ENCODE results near the gene JOSD2. TPM values are rescaled to one million over a fixed set of nuclear protein-coding genes. Genes with fewer than 3 reads are reported as not detected.

JOSD2 gene
- polyA plus RNA-seq, 2 donors: 39.4 to 54.5 TPM

GRCh38 chr19:50515168-50515561 is 4.2 kb upstream of the JOSD2 start:
- Histone ChIP-seq H3K4me1 (ENCODE audit: control insufficient read depth in 2 of 2, insufficient read depth in 2 of 2, low read length in 1 of 2) (peaks cover 3 to 8% of the 10 kb centered on the region in 2 donors), H3K9me3 (ENCODE audit: control insufficient read depth in 2 of 2, insufficient read depth in 1 of 2, low read depth in 1 of 2, low read length in 1 of 2) (peaks cover 0 to 5% of the 10 kb centered on the region in 2 donors), H3K4me3 (ENCODE audit: low read depth in 1 of 2, low read length in 2 of 2) (no peak overlapping the region), H3K27ac (ENCODE audit: low read depth in 2 of 2, low read length in 1 of 2) (no peak overlapping the region), H3K36me3 (ENCODE audit: control insufficient read depth in 2 of 2, insufficient read depth in 2 of 2, low read length in 1 of 2) (no peaks in the 10 kb centered on the region), H3K27me3 (ENCODE audit: control insufficient read depth in 1 of 2, insufficient read depth in 2 of 2, low read length in 2 of 2) (no peaks in the 10 kb centered on the region)
- 72 to 74% methylated on average over 11 of the region's 11 CpGs for WGBS, 2 donors

- Histone ChIP-seq H3K4me3 (ENCODE audit: low read depth in 1 of 2, low read length in 2 of 2) (no peak overlapping the region), H3K4me1 (ENCODE audit: control insufficient read depth in 2 of 2, insufficient read depth in 2 of 2, low read length in 1 of 2) (peaks cover 3 to 11% of the 10 kb centered on the region in 2 donors), H3K9me3 (ENCODE audit: control insufficient read depth in 2 of 2, insufficient read depth in 1 of 2, low read depth in 1 of 2, low read length in 1 of 2) (peaks cover 0 to 5% of the 10 kb centered on the region in 2 donors), H3K36me3 (ENCODE audit: control insufficient read depth in 2 of 2, insufficient read depth in 2 of 2, low read length in 1 of 2) (no peaks in the 10 kb centered on the region), H3K27ac (ENCODE audit: low read depth in 2 of 2, low read length in 1 of 2) (no peak overlapping the region), H3K27me3 (ENCODE audit: control insufficient read depth in 1 of 2, insufficient read depth in 2 of 2, low read length in 2 of 2) (no peaks in the 10 kb centered on the region)
- 43 to 45% methylated on average over 35 to 38 of the region's 38 CpGs for WGBS, 2 donors
These were observed 3.6 kb upstream of the JOSD2 start for GRCh38 chr19:50514346-50515167.

- Histone ChIP-seq H3K27ac (ENCODE audit: low read depth in 2 of 2, low read length in 1 of 2) (no peak within 1 kb of the TSS), H3K4me1 (ENCODE audit: control insufficient read depth in 2 of 2, insufficient read depth in 2 of 2, low read length in 1 of 2) (peaks cover 3 to 11% of the 10 kb centered on the region in 2 donors), H3K4me3 (ENCODE audit: low read depth in 1 of 2, low read length in 2 of 2) (no peak within 1 kb of the TSS), H3K27me3 (ENCODE audit: control insufficient read depth in 1 of 2, insufficient read depth in 2 of 2, low read length in 2 of 2) (no peaks in the 10 kb centered on the region), H3K36me3 (ENCODE audit: control insufficient read depth in 2 of 2, insufficient read depth in 2 of 2, low read length in 1 of 2) (no peaks in the 10 kb centered on the region), H3K9me3 (ENCODE audit: control insufficient read depth in 2 of 2, insufficient read depth in 1 of 2, low read depth in 1 of 2, low read length in 1 of 2) (peaks cover 0 to 4% of the 10 kb centered on the region in 2 donors)
- WGBS, 2 donors: 45 to 47% methylated on average over 17 to 22 of the region's 22 CpGs
These were observed 2.9 kb upstream of the JOSD2 start, which contains the start of gene ASPDH for GRCh38 chr19:50513746-50514345. ASPDH (minus strand) TSS chr19:50513913; CDS start chr19:50513823, 90 bp downstream.

- Histone ChIP-seq H3K4me1 (ENCODE audit: control insufficient read depth in 2 of 2, insufficient read depth in 2 of 2, low read length in 1 of 2) (peaks cover 3 to 11% of the 10 kb centered on the region in 2 donors), H3K9me3 (ENCODE audit: control insufficient read depth in 2 of 2, insufficient read depth in 1 of 2, low read depth in 1 of 2, low read length in 1 of 2) (no peaks in the 10 kb centered on the region), H3K27me3 (ENCODE audit: control insufficient read depth in 1 of 2, insufficient read depth in 2 of 2, low read length in 2 of 2) (no peaks in the 10 kb centered on the region), H3K4me3 (ENCODE audit: low read depth in 1 of 2, low read length in 2 of 2) (no peak overlapping the region), H3K27ac (ENCODE audit: low read depth in 2 of 2, low read length in 1 of 2) (no peak overlapping the region), H3K36me3 (ENCODE audit: control insufficient read depth in 2 of 2, insufficient read depth in 2 of 2, low read length in 1 of 2) (no peaks in the 10 kb centered on the region)
- 46 to 54% methylated on average over 12 of the region's 12 CpGs for WGBS, 2 donors
These were observed 2.2 kb upstream of the JOSD2 start for GRCh38 chr19:50512999-50513745.

- WGBS, 2 donors: 87 to 89% methylated on average over 36 of the region's 36 CpGs
- peaks cover 3 to 7% of the 10 kb centered on the region in 2 donors for H3K4me1 ChIP-seq (ENCODE audit: control insufficient read depth in 2 of 2, insufficient read depth in 2 of 2, low read length in 1 of 2)
- no peak overlapping the region for H3K4me3 ChIP-seq (ENCODE audit: low read depth in 1 of 2, low read length in 2 of 2)
- H3K36me3 ChIP-seq (ENCODE audit: control insufficient read depth in 2 of 2, insufficient read depth in 2 of 2, low read length in 1 of 2): no peaks in the 10 kb centered on the region
- no peaks in the 10 kb centered on the region for H3K9me3 ChIP-seq (ENCODE audit: control insufficient read depth in 2 of 2, insufficient read depth in 1 of 2, low read depth in 1 of 2, low read length in 1 of 2)
- H3K27me3 ChIP-seq (ENCODE audit: control insufficient read depth in 1 of 2, insufficient read depth in 2 of 2, low read length in 2 of 2): no peaks in the 10 kb centered on the region
- H3K27ac ChIP-seq (ENCODE audit: low read depth in 2 of 2, low read length in 1 of 2): no peak overlapping the region
These were observed 1.4 kb upstream of the JOSD2 start for GRCh38 chr19:50512112-50512998.

- WGBS, 2 donors: 6 to 7% methylated on average over 10 of the region's 10 CpGs
- no peaks in the 10 kb centered on the region for H3K9me3 ChIP-seq (ENCODE audit: control insufficient read depth in 2 of 2, insufficient read depth in 1 of 2, low read depth in 1 of 2, low read length in 1 of 2)
These were observed 307 bp downstream of the JOSD2 start for GRCh38 chr19:50510700-50511068.

GRCh38 chr19:50510121-50510670 is 795 bp downstream of the JOSD2 start:
- 43 to 53% methylated on average over 23 to 26 of the region's 26 CpGs for WGBS, 2 donors
- Histone ChIP-seq H3K27me3 (ENCODE audit: control insufficient read depth in 1 of 2, insufficient read depth in 2 of 2, low read length in 2 of 2) (no peaks in the 10 kb centered on the region), H3K27ac (ENCODE audit: low read depth in 2 of 2, low read length in 1 of 2) (no peak overlapping the region), H3K9me3 (ENCODE audit: control insufficient read depth in 2 of 2, insufficient read depth in 1 of 2, low read depth in 1 of 2, low read length in 1 of 2) (no peaks in the 10 kb centered on the region), H3K4me3 (ENCODE audit: low read depth in 1 of 2, low read length in 2 of 2) (peak overlapping the region; percentile 68 to 82), H3K4me1 (ENCODE audit: control insufficient read depth in 2 of 2, insufficient read depth in 2 of 2, low read length in 1 of 2) (peaks cover 3 to 7% of the 10 kb centered on the region in 2 donors), H3K36me3 (ENCODE audit: control insufficient read depth in 2 of 2, insufficient read depth in 2 of 2, low read length in 1 of 2) (peaks cover 0 to 5% of the 10 kb centered on the region in 2 donors)

More at GRCh38 chr19:50510700-50511068, 307 bp downstream of the JOSD2 start:
- Histone ChIP-seq H3K36me3 (ENCODE audit: control insufficient read depth in 2 of 2, insufficient read depth in 2 of 2, low read length in 1 of 2) (peaks cover 0 to 5% of the 10 kb centered on the region in 2 donors), H3K27me3 (ENCODE audit: control insufficient read depth in 1 of 2, insufficient read depth in 2 of 2, low read length in 2 of 2) (no peaks in the 10 kb centered on the region), H3K4me3 (ENCODE audit: low read depth in 1 of 2, low read length in 2 of 2) (peak overlapping the region; percentile 68 to 82), H3K27ac (ENCODE audit: low read depth in 2 of 2, low read length in 1 of 2) (peak overlapping the region; percentile 75 to 78), H3K4me1 (ENCODE audit: control insufficient read depth in 2 of 2, insufficient read depth in 2 of 2, low read length in 1 of 2) (peaks cover 3 to 7% of the 10 kb centered on the region in 2 donors)

GRCh38 chr19:50509366-50509765 is 1.6 kb downstream of the JOSD2 start:
- Histone ChIP-seq H3K27ac (ENCODE audit: low read depth in 2 of 2, low read length in 1 of 2) (no peak overlapping the region), H3K4me1 (ENCODE audit: control insufficient read depth in 2 of 2, insufficient read depth in 2 of 2, low read length in 1 of 2) (peaks cover 3 to 7% of the 10 kb centered on the region in 2 donors), H3K27me3 (ENCODE audit: control insufficient read depth in 1 of 2, insufficient read depth in 2 of 2, low read length in 2 of 2) (no peaks in the 10 kb centered on the region), H3K36me3 (ENCODE audit: control insufficient read depth in 2 of 2, insufficient read depth in 2 of 2, low read length in 1 of 2) (peaks cover 0 to 5% of the 10 kb centered on the region in 2 donors), H3K4me3 (ENCODE audit: low read depth in 1 of 2, low read length in 2 of 2) (no peak overlapping the region), H3K9me3 (ENCODE audit: control insufficient read depth in 2 of 2, insufficient read depth in 1 of 2, low read depth in 1 of 2, low read length in 1 of 2) (no peaks in the 10 kb centered on the region)
- WGBS, 2 donors: 84 to 88% methylated on average over 11 of the region's 11 CpGs
